ENCODE data around the gene DGCR8.

GRCh38 chr22:20112623-20113511 is 32.8 kb downstream of the DGCR8 start:
- TF ChIP-seq EZH2 (IDR thresholded peaks at IDR 0.05): no peak
- TF ChIP-seq POLR2AphosphoS5 (IDR thresholded peaks at IDR 0.05; ENCODE audit: borderline replicate concordance, low read depth, low read length): no peak
- TF ChIP-seq FOXP2 (optimal IDR thresholded peaks at IDR 0.05; ENCODE audit: control extremely low read depth, extremely low read length, insufficient read depth): no peak
